ENCODE measurements around the gene CPB2.

The CPB2 gene

GRCh38 chr13:46131705-46132104, 26.9 kb upstream of the CPB2 start:
- peaks cover 91% of the 10 kb centered on the region for H4K20me1 ChIP-seq (ENCODE audit: insufficient read depth, low read length)
- H3K9me3 ChIP-seq (ENCODE audit: insufficient read depth, low read length): no peaks in the 10 kb centered on the region
- H3K4me1 ChIP-seq (ENCODE audit: low read length): peaks cover 18% of the 10 kb centered on the region
- H3K27me3 ChIP-seq (ENCODE audit: low read depth, low read length): no peaks in the 10 kb centered on the region
- no peak overlapping the region for H2AFZ ChIP-seq (ENCODE audit: low read depth, low read length)
- H3K9ac ChIP-seq (ENCODE audit: low read length): no peak overlapping the region
- H3K79me2 ChIP-seq (ENCODE audit: low read length): peaks cover 69% of the 10 kb centered on the region
- TF ChIP-seq CTCF (IDR thresholded peaks at IDR 0.05; ENCODE audit: low read depth, low read length): no peak
- TF ChIP-seq EZH2phosphoT487 (IDR thresholded peaks at IDR 0.05; ENCODE audit: low read depth): no peak
- H3K36me3 ChIP-seq (replicated peaks; ENCODE audit: low read depth, low read length): peaks cover 95% of the 10 kb centered on the region
- H3K4me3 ChIP-seq (ENCODE audit: low read length): no peak overlapping the region
- no peak overlapping the region for H3K27ac ChIP-seq (ENCODE audit: low read length)
- no peak overlapping the region for H3K4me2 ChIP-seq (ENCODE audit: low read length)

DNA sequence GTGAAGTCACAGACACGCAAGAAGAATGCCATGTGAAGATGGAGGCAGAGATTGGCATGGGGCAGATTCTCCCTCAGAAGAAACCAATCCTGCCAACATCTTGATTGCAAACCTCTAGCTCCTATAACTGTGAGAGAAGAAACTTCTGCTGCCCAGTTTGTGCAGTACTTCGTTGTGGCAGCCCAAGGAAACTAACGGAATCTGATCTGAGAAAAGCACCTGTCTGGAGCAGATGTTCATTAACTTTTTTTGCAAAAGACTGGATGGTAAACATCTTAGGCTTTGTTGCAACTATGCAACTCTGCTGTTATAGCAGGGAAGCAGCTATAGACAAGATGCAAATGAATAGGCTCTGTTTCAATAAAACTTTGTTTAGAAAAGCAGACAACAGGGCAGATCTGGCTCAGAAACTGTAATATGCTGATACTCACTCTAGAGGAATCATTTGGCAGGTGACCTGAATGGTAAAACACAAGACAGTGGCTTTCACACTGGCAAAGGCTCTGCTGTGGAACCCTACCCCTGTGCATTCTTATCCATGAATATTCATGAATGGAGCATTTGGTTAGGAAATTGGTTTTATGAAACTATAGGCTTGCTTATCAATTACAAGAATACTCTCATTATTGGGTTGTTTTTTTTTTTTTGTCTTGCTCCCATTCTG, 25.3 kb upstream of the CPB2 start:
- no peak overlapping the region for H3K27ac ChIP-seq (ENCODE audit: low read length)
- no peaks in the 10 kb centered on the region for H3K9me3 ChIP-seq (ENCODE audit: insufficient read depth, low read length)
- H2AFZ ChIP-seq (ENCODE audit: low read depth, low read length): no peak overlapping the region
- no peak for TF ChIP-seq EZH2phosphoT487 (IDR thresholded peaks at IDR 0.05; ENCODE audit: low read depth)
- no peaks in the 10 kb centered on the region for H3K27me3 ChIP-seq (ENCODE audit: low read depth, low read length)
- peaks cover 89% of the 10 kb centered on the region for H4K20me1 ChIP-seq (ENCODE audit: insufficient read depth, low read length)
- no peak overlapping the region for H3K9ac ChIP-seq (ENCODE audit: low read length)
- peaks cover 2% of the 10 kb centered on the region for H3K4me1 ChIP-seq (ENCODE audit: low read length)
- H3K4me3 ChIP-seq (ENCODE audit: low read length): no peak overlapping the region
- H3K36me3 ChIP-seq (replicated peaks; ENCODE audit: low read depth, low read length): peaks cover 89% of the 10 kb centered on the region
- H3K79me2 ChIP-seq (ENCODE audit: low read length): peaks cover 53% of the 10 kb centered on the region
- H3K4me2 ChIP-seq (ENCODE audit: low read length): no peak overlapping the region

DNA sequence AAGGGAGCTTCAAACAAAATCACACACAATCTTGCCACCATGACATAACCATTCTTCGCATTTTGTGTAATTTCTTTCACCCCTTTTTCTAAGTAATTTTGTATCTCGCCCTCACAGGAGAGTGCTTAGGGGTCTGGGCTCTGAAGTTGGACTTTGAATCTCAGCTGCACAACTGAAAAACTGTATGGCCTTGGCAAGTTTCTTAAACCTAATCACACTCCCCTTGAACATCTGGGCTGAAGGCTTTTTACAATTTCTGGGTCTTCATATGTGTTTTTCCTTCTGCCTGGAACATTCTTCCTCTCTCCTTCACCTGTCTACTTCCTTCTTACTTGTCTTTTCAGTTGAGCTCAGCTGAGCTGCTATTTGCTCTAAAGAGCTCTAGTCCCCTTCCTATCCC, 24.3 kb upstream of the CPB2 start:
- peaks cover 79% of the 10 kb centered on the region for H3K36me3 ChIP-seq (replicated peaks; ENCODE audit: low read depth, low read length)
- H3K4me3 ChIP-seq (ENCODE audit: low read length): no peak overlapping the region
- peaks cover 85% of the 10 kb centered on the region for H4K20me1 ChIP-seq (ENCODE audit: insufficient read depth, low read length)
- no peak overlapping the region for H3K9ac ChIP-seq (ENCODE audit: low read length)
- no peak overlapping the region for H3K27ac ChIP-seq (ENCODE audit: low read length)
- no peaks in the 10 kb centered on the region for H3K4me1 ChIP-seq (ENCODE audit: low read length)
- no peak for TF ChIP-seq EZH2phosphoT487 (IDR thresholded peaks at IDR 0.05; ENCODE audit: low read depth)
- TF ChIP-seq CTCF (IDR thresholded peaks at IDR 0.05; ENCODE audit: low read depth, low read length): no peak
- H3K27me3 ChIP-seq (ENCODE audit: low read depth, low read length): no peaks in the 10 kb centered on the region
- H2AFZ ChIP-seq (ENCODE audit: low read depth, low read length): no peak overlapping the region
- no peaks in the 10 kb centered on the region for H3K9me3 ChIP-seq (ENCODE audit: insufficient read depth, low read length)
- H3K4me2 ChIP-seq (ENCODE audit: low read length): no peak overlapping the region
- peaks cover 43% of the 10 kb centered on the region for H3K79me2 ChIP-seq (ENCODE audit: low read length)

DNA sequence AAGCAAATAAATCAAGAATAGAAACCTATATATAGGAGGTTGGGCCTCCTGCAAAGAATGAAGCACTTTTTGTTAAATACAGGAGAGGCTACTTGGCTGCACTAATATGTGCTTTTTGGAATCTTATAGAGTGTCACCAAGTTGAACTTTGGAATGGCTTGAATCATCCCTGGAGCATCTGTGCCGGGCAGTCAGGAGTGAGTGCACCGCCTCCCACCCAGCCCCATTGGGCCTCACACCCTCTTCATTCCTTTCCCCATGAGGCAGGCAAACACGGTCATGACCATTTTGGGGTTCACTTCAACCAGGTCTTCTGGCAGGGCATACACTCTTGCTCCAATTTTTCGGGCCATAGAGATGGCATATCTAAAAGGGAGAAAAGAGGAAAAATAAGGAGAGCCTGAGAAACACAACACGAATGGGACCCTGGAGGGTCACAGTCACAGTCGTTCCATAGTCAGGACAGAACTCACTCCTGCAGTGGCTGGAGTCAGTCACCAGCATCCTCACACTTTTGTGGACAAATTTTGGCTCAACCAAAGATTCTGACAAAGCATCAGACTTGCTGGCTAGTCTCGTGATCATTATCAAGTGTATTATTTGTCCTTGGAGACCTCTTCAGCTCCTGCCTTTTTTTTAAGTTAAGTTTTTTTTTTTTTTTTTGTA, 22.7 kb upstream of the CPB2 start:
- Histone ChIP-seq H3K4me2 (ENCODE audit: low read length) (no peak overlapping the region), H4K20me1 (ENCODE audit: insufficient read depth, low read length) (peaks cover 71% of the 10 kb centered on the region), H3K36me3 (replicated peaks; ENCODE audit: low read depth, low read length) (peaks cover 65% of the 10 kb centered on the region), H3K9me3 (ENCODE audit: insufficient read depth, low read length) (no peaks in the 10 kb centered on the region), H3K4me3 (ENCODE audit: low read length) (no peak overlapping the region), H3K27me3 (ENCODE audit: low read depth, low read length) (no peaks in the 10 kb centered on the region), H3K79me2 (ENCODE audit: low read length) (peaks cover 28% of the 10 kb centered on the region), H3K4me1 (ENCODE audit: low read length) (no peaks in the 10 kb centered on the region), H2AFZ (ENCODE audit: low read depth, low read length) (no peak overlapping the region), H3K9ac (ENCODE audit: low read length) (no peak overlapping the region), H3K27ac (ENCODE audit: low read length) (0 out of 2 replicates have a peak overlapping the region, but pooled peaks have one; percentile 4)
- no peak for TF ChIP-seq CTCF (IDR thresholded peaks at IDR 0.05; ENCODE audit: low read depth, low read length)

All from OCI-LY3 (cell line).